SKM-1 (cell line): Measurements from ENCODE around the gene STAB1.

Source experiments
- DNase-seq: peaks from one replicate; lab custom pipeline; 2025; ENCODE audit not compliant: unreplicated experiment; lab: John Stamatoyannopoulos, UW

The STAB1 gene

DNA sequence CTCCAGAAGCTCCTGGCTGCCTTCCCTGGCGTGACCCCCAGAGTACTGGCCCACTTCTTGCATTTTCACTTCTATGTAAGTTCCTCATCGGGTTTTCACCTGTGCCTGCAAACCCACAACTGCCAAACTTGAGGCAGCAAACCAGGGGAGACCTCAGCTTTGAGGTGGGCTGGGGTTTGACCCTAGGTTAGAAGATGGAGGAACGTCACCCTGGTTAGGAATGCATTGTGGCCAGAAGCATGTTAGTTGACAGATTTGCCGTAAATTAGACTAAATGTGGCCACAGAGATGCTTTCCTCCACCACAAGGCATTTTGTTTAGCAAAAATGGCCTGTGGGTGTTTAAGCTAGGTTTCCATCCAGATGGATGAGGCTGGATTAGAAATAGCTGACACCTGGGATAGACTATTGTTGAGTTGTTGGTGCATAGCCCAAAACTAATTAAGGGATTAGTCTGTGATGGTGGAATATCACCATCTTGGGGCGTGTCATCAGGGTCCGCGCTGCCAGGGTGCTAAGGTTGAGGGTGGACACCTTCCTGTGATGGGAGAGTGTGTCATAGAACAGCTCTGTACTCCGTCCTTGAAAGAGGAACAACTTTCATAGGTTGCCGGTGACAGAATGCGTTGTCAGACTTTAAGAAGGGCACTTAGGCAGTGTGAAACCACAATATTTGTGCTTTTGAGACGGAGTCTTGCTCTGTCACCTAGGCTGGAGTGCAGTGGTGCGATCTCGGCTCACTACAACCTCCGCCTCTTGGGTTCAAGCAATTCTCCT is 36.2 kb upstream of the STAB1 start:
- no peak for DNase-seq

DNA sequence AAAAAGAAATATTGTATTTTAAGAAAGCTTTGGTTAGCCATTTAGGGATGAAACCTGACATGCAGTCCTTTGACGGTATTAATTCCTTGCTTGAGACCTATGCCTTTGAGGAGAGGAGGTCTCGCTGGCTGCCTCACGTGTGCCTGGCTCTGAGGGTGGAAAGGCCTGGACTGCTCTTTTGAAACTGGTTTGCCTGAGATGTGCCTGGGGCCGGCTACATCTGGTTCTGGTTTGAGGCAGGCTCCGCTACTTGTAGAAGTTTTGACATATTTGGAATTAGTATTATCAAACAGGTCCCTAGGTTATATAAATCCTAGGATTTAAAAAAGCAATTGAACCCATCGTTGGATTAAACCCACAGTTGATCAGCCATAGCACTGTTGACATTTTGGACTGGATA is 33.3 kb upstream of the STAB1 start:
- no peak for DNase-seq

DNA sequence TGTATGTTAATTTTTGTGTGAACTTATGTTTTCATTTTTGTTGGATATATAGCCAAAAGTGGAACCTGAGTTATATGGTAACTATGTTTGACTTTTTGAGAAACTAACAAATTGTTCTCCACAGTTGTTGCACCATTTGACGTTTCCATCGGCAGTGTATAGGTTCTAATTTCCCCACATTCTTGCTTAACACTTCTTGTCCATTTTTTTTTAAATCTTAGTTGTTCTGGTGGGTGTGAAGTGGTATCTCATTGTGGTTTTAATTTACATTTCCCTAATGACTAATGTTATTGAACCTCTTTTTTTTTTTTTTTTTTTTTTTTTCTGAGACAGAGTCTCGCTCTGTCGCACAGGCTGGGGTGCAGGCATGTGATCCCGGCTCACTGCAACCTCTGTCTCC is 31.7 kb upstream of the STAB1 start:
- DNase-seq = no peak

DNA sequence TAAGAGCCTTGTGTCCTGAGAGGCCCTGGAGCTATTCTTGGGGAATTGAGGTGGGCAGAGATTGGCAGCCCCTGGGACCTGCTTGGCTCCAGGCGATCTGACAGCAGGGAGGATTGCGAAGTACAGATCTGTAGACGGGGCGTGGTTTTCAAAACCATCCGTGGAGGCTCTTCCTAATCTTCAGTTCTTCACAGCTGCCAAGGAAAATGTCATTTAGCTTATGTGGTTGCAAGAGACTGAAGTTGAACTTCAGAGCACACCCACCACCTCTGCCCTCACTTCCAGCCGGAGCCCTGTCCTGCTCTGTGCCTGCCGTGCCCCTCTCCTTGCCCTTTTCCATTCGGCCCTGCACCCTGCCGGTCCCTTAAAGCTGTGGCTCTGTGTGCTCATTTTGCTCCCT is 26.8 kb upstream of the STAB1 start:
- no peak for DNase-seq

DNA sequence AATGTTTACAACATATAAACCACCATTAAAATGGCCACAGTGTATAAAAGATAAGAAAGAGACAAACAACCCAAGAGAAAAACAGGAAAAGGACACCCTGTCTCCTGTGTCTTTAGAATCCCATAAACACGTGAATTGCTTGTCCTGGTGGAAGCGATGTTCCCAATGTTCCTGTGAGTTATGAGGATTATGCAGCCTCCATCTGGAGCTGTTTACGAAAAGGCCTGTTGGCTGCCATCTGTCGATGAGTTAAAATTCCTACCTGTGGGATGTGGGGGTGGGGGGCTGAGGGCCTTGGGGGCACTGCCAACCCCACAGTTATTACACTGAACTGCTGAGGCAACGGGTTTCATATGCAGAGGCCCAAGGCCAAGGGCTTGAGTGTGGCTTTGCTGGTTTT is 26.1 kb upstream of the STAB1 start:
- no peak for DNase-seq

DNA sequence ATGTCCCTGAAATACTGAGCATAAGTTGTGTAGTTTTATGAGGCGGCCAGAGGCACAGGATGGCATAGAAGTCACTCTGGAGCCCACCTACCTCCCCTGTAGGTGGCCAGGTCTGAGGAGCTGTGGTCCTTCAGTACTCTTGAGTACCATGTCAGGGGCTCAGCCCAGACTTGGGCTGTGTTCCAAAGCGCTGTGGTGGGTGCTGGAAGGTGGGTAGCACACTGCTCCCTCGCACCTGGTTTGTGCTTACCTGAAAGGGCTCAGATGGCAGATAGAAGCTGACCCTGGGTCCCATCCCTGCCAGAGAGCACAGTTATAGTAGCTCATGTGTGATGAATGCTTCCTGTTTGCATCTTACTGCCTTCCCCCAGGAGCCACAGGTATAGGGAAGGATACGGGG is 24.2 kb upstream of the STAB1 start:
- no peak for DNase-seq

DNA sequence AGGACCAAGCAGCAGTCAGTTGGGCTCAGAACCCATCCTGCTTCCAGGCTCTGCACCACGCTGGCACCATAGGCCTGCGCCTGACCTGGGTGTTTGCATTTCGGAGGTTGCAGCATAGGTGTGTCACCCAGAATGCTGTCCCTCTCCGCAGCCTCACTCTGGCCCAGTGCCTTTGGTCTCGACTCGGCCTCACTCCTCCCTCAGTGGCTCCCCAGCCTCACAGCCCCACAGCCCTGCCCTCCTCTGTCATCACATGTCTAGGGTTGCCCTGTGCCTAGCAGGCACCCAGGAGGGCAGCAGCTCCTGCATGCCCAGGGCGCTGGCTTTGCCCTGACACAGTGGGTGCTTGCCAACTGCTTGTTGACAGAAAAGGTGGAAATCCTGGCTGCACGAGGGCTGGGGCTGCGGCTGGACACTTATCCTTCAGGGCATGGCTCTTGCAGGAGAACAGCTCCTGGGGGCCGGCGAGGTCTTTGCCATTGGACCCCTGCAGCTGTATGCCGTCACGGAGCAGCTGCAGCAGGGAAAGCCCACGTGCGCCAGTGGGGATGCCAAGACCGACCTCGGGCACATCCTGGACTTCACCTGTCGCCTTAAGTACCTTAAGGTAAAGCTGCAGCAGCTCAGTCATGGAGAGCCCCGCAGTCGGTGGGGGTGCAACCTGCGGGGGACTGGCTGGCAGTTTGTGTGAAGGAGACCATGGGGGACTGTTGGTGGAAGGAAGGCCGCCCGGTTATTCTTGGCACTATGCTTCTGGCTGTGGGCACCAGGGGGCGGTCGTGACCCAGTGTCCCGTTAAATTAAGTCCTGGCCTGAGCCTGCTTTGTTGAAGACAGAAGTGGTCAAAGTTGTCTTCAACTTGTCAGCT is 23.5 kb upstream of the STAB1 start:
- DNase-seq = no peak

DNA sequence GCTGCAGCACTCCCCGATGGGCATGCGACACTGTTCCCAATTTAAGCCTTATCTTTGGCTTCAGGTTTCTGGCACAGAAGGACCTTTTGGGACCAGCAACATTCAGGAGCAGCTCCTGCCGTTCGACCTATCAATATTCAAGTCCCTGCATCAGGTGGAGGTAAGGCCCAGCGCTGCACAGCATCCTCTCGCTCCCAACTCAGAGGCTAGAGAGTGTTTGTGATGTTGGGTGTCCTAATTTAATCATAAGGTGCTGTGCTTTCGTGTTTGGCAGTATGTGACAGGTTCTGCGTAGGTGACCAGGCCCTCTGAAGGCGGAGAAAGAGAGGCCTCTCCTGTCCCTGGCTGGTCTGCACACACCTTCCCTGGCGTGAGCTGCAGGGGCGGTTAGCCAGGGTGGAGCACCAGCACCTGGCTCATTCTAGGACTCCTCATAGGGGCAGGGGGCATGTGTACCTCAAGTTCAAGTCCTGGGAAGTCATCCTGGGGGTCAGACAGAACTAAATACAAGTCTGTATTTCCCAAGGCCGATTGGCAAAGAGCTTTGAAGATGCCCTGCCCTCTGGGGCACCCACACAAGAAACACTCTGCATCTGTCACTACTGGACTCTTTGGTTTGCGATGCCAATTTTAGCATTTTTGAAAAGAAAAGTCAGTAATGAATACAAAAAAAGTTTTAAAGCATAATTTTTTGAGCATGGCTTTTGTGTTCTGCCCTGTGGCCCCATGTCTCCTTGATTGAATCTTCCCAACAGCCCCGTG is 22.7 kb upstream of the STAB1 start:
- no peak for DNase-seq

DNA sequence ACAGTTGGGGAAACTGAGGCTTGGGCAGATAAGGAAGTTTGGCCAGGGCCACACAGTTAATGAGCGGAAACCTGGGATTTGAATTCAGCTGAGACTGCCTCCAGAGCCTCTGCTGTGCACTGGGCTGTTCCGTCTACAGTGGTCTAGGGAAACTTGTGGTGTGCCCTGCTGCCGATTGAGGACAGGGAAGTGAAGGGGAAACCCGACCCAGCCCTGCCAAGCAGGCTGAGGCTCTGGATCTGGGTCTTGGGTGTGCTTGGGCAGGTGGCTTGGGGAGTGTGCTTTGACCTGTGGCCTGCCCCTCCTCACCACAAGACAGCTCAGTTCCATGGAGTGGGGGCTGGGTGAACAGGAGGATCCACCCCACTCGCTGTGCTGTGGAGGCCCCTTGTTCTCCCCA is 22.1 kb upstream of the STAB1 start:
- no peak for DNase-seq

DNA sequence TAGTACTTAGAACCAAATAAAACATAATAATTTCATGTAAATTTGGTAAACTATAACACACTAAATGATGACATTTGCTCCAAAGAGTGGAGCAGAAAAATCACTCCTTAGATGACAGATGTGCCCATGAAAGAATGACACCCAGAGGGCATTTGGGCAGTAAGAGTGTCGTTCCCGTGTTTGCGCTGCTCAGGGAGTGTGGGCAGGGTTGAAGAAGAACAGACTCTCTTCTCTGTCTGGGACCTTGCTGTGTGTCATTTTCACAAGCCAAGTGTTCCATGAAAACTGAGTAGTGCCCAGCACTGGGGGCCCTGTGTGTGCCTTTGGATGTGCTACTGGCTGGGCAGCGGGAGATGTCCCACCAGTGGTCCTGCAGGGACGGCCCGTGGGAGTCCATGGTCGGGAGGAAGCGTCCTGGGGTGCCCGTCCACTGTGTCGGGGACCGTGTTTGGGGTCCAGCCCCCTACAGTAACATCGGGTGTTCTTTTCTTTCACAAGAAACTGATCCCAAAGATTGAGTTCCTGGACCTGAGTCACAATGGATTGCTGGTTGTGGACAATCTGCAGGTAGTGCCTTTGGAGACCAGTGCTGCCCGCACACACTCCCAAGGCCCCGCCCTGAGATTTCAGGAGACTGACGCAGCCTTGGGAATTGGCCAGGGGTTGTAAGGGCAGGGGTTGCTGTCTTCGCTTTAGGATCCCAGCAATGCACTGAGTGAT is 17.9 kb upstream of the STAB1 start:
- DNase-seq = no peak

DNA sequence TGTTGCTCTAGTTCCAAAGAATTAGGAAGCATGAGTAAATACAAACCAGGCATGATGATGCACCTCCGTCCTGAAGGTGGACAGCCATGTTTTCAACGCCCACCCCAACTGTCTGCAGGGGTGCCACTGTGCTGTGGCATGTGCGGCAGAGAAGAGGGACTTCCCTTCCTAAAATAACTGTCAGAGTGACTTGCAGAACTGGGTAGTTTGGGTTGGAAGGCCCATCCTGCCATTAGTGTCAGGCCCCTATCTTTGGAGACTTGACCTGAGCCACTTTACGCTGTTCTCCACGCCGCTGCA is 17.4 kb upstream of the STAB1 start:
- no peak for DNase-seq

DNA sequence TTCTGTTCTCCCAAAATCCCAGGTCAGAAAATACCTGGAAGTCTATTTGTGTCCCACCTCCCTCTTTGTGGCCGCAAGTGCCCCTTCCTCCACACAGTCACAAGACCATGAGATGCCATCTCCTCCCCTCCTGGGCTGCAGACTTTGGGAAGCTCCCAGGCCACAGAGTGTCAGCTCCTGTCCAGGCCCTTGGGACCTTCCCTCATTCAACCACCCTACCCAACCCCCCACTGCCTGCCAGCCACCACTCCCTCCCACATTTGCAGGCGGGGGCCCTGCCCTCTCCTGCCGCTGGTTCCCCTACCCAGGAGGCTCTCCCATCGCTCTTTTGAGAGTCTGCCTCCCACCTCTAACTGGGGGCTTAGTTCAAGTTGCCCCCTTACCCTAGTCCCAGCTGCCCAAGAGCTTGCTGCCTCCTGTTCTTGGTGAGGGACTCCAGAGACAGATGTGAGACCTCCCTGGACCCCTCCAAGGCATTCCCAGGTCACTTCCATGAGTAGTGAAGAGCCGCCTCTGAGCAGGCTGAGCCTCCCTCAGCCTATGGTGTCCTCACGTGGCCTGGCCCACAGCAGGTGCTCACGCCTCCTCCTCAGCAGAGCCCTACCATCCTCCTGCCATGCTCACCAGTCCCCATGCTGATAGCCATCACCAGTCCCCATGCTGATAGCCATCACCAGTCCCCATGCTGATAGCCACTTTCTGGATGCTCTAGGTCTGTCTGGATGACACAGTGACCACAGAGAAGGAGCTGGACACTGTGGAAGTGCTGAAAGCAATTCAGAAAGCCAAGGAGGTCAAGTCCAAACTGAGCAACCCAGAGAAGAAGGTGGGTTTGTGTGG is 15.9 kb upstream of the STAB1 start:
- no peak for DNase-seq

DNA sequence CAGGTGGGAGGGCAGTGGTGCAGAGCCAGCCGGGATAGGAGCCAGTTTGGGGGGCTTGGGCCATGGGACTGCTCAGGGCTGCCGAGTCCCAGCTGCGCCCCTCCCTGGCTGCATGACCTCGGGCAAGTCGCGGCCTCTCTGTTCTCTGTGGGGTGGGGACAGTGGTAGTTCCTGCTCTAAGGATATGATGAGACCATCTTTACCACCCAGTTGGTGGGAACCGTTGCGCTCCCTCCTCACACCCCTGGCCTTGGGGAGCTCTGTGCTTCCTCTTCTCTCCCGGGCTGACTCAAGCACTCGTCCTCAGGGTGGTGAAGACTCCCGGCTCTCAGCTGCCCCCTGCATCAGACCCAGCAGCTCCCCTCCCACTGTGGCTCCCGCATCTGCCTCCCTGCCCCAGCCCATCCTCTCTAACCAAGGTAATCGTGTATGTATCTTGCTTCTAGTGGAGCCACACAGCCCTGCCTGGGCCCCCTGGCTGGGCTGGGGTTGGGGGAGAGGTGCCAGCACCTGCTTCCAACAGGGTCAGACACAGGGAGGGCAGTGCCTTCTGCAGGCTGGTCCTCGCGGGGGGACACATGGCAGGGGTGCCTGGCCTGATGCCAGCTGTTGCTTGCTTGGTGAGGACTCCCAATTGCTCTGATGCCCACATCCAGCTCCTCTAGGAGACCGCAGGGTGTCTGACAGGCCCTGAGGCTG is 15.1 kb upstream of the STAB1 start:
- no peak for DNase-seq

DNA sequence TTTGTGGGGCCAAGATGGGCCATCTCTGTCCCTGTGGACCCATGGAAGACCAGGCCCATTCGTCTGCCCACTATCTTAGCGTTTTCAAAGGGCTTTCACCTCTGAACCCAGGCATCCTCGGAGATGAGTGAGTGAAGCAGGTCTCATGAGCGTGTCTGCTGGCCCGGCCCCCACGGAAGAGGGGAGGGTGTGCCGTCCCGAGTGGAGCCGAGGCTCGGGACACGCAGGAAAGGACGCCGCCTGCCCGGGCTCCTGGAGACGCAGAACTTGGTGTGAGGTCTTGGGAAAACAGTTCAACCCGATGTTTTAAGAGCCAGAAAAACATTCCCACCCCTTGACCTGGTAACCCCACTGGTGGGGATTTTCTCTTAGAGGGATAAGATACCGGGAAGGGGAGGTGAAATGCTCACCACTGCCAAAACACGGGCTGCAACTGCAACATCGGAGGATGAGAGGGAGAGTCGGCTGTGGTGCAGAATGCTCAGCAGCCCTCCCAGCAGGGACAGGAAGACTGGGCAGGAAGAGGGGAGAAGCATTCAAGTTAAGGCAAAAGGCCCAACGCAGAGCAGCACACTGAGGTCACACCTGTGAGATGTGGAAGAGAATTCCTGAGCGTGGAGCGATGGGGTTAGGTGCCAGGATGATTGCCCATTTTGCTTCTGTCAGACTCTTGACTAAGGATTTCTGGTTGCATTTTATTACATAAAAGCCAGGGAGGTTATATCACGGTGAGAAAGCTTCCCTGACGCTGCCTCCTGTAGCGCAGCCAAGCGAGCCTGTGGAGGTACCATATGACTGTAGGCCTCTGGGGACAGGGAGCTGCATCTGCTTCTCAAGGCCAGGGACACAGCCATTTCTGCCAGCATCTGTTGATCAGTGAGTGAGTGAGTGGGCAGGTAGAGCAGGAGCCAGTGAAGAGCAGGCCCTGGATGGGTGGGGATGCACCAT is 14.1 kb upstream of the STAB1 start:
- no peak for DNase-seq

DNA sequence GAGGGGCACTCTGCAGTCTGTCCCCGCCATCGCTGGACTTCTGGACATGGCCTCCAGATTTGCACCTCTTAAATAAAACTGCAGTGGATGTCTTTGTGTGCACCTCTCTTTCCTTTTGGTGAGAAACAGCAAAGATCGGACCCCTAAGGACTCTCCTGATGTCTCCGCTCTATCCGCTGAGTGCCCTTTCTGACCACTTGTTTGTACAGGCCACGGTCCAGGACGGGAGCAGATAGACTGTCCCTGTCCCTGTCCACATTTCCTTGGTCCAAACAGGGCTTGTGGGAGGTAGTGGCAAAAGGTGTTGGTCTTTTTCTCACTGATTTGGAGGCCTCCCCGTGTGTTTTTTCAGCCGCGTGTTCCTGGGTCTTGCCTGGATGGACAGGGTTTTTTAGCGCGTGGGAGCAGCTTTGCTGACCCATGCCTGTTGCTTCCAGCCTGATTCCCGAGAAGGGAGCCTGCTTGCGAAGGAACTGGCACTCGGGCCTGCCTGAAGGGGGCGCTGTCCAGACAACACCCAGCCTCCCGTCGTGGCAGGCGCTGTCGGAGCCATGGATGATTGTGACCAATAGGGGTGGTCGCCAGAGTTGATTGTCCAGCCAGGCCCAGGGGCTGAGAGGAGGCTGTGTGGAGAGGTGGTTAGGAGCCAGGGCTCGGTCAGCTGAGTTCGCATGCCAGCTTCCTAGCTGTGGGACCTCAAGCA is 13.2 kb upstream of the STAB1 start:
- DNase-seq = no peak

DNA sequence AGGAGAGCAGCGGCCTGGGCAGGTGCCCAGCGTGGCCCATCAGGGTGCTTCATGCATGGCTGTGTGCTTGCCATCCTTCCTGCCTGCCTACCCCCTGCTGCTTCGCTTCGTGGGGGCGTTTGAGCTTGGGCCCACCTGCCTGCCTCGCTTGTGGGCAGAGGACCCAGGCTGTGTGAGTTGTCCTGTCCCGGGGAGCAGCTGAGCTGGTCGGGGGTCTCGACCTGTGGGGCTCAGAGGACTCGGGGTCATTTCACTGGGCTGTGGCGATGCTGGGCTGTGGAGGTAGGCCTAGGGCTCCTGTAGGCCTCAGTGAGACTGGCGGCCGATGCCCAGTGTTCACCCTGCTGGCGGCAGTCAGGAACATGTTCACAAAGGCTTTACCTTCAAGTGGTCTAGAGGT is 12.1 kb upstream of the STAB1 start:
- DNase-seq = no peak

DNA sequence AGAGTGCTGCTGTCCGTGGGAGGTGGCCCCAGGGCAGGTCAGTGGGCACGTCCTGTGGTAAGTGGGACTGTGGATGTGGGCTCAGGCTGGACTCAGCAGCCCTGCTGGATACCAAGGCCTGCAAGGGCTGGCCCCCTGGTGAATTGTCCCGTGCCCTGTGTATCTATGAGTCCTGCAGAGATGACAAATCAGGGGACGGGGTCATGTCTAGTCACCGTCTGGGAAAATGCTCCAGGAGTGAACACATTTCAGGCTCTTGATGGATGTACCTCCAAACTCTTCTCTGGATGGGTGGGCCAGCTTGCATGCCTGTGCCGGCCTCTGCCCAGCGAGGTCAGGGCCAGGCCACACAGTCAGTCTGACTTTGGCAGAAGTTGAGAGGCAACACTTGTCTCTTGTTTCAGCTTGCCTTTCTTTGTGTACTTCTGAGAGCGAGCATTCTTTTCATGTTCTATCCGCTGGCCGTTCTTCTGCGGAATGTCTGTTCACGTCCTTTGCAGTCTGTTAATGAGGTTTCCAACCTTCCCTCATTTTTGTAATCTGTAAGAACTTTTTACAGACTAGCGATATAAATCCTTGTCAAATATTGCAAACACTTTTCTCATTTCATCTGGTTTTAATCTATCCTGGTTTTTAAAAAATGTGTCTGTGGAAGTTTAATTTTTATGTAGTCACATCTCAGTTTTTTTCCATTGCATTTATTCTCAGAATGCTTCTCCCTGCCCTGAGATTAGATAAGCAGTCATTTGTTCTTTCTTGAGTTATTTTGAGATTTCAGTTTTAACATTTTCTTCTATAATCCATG is 11.4 kb upstream of the STAB1 start:
- no peak for DNase-seq
